ENCODE data around the gene IL13RA1.
"Not testable (repeated sequence)": the region's sequence is repeated elsewhere in the genome, so short reads cannot be mapped to it uniquely, and the experiment has no call there.

IL13RA1 gene

GRCh38 chrX:118726887-118727685, at the start of gene IL13RA1:
TSS of gene IL13RA1 (plus strand) at chrX:118727606. CDS start at chrX:118727639, 33 bp downstream.
- DNase-seq, result peak; percentile 33

GRCh38 chrX:118679290-118679689, 48.1 kb upstream of the IL13RA1 start:
- no peak for DNase-seq

DNA sequence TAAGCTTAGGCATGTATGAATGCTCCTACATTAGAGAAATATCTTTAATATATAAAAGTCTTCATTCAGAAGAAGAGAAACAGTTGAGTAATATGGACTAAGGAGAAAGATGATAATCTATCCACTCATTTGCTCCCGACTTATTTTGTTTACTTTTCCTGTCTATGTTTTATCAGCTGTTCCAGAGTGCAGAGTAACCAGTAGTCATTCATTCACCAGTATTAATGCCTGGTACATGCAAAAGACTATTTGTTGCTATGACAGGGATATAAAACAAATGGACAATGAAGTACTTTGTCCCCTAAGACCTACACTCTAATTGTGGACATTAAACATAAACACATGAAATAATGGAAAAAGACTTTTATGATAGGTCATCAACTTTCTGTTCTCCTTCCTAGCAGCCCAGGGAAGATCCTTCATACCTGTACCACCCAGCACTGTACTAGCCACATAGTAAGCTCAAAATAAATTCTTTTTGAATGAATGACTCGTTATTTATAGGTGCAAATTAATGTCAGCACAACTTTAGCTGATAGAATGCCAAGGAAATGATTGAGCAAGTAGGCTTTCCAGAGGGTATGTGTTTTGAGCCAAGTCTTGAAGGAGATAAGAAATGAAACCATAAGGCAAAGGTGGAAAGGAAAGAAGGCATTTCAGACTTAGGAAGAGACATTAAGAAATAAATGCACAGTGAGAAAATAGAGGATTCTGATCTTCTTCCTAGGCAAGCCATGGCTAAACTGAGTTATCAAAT, 45.0 kb upstream of the IL13RA1 start:
- no peak for DNase-seq

GRCh38 chrX:118685393-118685792, 42.0 kb upstream of the IL13RA1 start:
- no peak for DNase-seq

DNA sequence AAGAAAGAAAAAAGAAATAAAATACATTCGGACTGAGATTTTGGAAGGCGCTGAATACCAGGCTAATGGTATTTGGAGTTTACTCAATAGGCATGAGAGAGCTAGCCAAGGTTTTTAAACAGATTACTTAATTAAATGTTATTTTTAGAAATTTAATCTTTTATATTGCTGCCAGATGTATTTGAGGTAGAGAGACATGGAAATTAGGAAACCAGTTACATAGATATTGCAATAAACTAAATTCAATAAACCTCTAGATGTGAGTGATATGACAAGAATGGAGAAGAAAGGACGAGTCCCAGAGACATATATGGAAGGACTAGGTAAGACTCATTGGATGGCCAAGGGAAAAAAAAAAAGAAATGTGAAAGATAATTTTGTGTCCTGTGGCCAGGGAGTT, 38.5 kb upstream of the IL13RA1 start:
- DNase-seq, result no peak

GRCh38 chrX:118693843-118694242, 33.6 kb upstream of the IL13RA1 start:
- DNase-seq, result no peak

DNA sequence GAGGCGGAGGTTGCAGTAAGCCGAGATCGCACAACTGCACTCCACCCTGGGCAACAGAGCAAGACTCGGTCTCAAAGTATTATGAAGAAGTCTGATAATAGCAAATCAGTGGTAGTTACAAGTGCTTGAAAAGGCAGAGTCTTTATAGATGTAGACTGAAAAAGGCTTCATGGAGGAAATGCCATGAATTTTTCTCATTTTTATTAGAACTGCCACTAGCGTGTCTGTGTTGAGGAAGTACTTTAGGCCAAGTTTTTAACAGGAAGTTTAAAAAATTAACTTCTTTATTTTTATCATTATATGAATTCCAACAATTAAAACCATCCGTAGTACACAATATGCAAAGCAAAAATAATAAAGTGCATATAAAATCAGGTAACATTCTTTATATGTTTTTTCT, 32.8 kb upstream of the IL13RA1 start:
- no peak for DNase-seq

- no peak for DNase-seq
These were observed 28.8 kb upstream of the IL13RA1 start for GRCh38 chrX:118698516-118699170.

DNA sequence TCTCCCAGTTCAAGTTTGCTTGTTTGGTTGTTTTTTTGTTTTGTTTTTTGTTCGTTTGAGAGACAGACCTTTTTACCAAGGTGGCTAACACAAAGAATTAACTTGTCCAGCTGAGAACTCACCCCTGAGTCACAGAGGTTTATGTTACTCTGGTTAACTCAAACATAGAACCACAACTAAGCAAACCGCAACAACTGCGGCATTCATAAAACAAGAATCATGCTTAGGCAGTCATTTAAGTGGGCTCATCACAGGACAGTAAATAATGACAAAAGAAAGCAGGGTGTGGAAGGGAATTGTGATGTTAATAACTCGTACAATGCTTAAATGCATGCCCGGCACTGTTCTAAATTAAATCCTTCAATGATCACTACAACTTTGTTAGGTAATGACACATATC, 24.7 kb upstream of the IL13RA1 start:
- no peak for DNase-seq

GRCh38 chrX:118706681-118707080, 20.7 kb upstream of the IL13RA1 start:
- no peak for DNase-seq

DNA sequence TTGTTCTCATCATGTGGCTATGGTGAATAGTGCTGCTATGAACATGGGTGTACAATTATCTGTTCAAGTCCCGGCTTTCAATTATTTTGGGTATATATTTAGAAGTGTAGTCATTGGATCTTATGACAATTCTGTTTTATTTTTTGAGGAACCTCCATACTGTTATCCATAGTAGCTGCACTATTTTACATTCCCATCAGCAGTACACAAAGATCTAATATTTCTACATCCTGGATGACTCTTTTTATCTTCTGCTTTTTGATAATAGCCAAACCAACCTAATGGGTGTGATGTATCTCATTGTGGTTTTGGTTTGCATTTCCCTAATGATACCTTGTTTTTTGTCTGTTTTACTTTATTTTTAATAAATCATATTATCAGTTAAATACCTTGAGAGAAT, 12.9 kb upstream of the IL13RA1 start:
- no peak for DNase-seq

- DNase-seq, result not testable (repeated sequence)
These were observed 11.5 kb upstream of the IL13RA1 start for GRCh38 chrX:118715917-118716316.

GRCh38 chrX:118716833-118717232, 10.6 kb upstream of the IL13RA1 start:
- not testable (repeated sequence) for DNase-seq

GRCh38 chrX:118717678-118718391, 9.6 kb upstream of the IL13RA1 start:
- DNase-seq, result no peak

DNA sequence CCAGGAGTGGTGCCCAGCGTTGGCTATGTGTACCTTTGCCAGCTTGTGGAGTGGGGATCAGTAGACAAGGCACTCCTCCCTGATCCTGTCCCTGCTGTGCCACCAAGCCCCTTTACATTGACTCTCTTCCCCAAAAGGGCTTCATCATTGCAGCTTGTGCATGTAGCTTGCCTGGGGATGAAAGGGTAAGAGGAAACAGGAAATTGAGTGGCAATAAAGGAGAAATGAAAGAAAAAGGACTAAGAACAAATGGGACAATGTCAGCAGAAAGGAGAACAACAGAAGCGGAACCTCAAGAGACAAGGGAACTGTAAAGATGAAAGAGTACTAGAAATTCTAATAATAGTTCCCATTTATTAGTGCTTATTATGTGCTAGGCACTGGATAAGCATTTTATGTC, 8.7 kb upstream of the IL13RA1 start:
- no peak for DNase-seq

DNA sequence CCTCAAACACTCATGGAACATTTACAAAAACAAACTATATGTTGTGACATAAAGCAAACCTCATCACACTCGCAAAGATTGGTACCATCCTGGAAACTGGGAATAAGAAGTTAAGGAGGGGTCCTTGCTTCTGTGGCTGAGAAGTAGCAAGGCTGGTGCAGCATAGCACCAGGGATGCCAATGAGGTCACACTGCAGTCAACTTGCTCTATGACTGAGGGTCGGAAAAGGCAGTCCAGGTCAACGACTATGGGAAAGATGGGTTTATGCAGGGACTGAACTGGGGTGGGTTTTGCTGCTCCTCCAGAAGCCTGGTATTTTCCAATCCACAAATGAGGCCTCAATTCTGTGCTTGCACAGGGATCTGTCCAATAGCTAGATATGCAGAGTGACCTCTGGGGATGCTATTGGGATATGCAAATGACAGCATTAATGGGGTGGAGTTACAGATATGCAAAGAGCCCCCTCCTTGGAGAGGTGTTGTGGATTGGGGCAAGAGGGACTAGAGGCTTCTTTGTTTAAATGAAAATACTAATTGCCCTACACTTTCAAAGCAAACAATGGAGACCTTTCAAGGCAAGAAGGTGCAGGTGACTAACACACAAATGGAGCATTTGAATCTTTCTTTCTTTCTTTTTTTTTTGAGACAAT, 7.2 kb upstream of the IL13RA1 start:
- DNase-seq, result no peak

DNA sequence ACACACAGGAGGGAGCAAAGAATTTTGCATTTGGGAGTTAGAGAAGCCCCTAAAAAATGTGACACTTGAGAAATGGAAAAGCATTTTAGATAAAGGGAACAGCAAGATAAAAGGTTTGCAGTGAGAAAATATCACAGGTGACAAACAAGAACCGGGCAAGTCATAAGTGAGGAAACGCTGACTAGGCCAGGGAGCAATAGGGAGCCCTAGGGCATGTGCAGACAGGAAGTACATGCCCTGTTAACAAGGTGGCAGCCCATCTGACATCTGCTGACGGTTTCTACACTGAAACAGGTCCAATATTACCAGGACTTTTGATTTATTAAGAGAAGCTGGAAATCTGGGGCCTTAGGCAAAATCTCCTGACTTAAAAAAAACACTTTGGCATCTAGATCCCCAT, 4.0 kb upstream of the IL13RA1 start:
- DNase-seq, result no peak

DNA sequence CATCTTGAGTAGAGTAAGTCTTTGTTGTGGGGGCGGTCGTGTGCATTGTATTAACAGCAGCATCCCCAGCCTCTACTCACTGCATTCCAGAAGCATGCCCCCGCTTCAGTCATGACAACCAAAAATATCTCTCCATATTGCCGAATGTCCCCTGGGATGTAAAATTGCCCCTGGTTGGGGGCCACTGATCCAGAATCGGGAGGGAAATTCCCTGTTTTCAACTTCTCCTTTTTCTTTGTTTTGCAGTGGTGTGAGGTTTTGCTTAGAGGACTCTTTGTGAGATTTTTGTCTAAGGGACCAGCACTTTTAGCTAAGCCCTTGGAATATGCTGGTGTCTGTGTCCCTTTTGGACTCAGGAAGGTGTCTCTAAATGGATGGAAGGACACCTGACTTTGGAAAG, 3.0 kb upstream of the IL13RA1 start:
- DNase-seq, result no peak

GRCh38 chrX:118724775-118725174, 2.6 kb upstream of the IL13RA1 start:
- no peak for DNase-seq

DNA sequence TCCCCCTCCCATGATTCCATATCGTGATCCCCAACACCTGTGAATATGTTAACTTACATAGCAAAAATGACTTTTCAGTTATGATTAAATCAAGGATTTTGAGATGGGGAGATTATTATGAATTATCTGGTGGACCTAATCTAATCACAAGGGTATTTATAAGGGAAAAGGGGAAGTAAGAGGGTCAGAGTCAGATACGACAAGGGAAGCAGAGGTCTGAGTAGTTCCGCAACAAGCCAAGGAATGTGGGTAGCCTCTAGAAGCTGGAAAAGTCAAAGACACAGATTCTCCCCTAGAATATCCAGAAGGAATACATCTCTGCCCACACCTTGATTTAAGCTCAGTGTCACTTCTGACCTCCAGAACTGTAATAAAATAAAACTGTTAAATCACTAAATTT, 1.0 kb upstream of the IL13RA1 start:
- no peak for DNase-seq

- no peak for DNase-seq
These were observed 407 bp downstream of the IL13RA1 start for GRCh38 chrX:118727686-118728339.
